WERI-Rb-1 (cell line): Measurements from ENCODE around the gene TCIRG1.
A peak's percentile ranks its signal among the peaks of the same experiment; 100 is the strongest.

ENCODE experiments used
- DNase-seq: peaks from one replicate; pipeline ENCODE4 v3.0.0-alpha.2; 2020
- H3K27ac ChIP-seq: fragments of 250-450 bp; sonication (Bioruptor Pico); 2 replicates; pipeline ENCODE4 v1.5.1; 2020; ENCODE audit warnings: mild to moderate bottlenecking, moderate library complexity
- H3K27me3 ChIP-seq: fragments of 250-450 bp; sonication (Bioruptor Pico); 2 replicates; pipeline ENCODE4 v1.5.1; 2021; ENCODE audit warnings: mild to moderate bottlenecking, low read depth, moderate library complexity; ENCODE audit not compliant: insufficient read depth, severe bottlenecking
- H3K36me3 ChIP-seq: fragments of 250-450 bp; sonication (Bioruptor Pico); 2 replicates; pipeline ENCODE4 v1.5.1; 2020; ENCODE audit warnings: mild to moderate bottlenecking, moderate library complexity
- H3K4me3 ChIP-seq: 2 replicates; pipeline ENCODE4 v1.5.1; 2011; ENCODE audit warnings: low read depth, mild to moderate bottlenecking, control low read depth, low read length
- H3K9me3 ChIP-seq: fragments of 250-450 bp; sonication (Bioruptor Pico); 2 replicates; pipeline ENCODE4 v1.5.1; 2021; ENCODE audit warnings: mild to moderate bottlenecking, moderate library complexity; ENCODE audit not compliant: severe bottlenecking
- TF ChIP-seq, protein P1 (sequence below): IDR thresholded peaks from 2 replicates; pipeline ENCODE4 v1.5.1; 2011; ENCODE audit warnings: low read depth, mild to moderate bottlenecking, control low read depth, inconsistent platforms, low read length

The TCIRG1 gene

DNA sequence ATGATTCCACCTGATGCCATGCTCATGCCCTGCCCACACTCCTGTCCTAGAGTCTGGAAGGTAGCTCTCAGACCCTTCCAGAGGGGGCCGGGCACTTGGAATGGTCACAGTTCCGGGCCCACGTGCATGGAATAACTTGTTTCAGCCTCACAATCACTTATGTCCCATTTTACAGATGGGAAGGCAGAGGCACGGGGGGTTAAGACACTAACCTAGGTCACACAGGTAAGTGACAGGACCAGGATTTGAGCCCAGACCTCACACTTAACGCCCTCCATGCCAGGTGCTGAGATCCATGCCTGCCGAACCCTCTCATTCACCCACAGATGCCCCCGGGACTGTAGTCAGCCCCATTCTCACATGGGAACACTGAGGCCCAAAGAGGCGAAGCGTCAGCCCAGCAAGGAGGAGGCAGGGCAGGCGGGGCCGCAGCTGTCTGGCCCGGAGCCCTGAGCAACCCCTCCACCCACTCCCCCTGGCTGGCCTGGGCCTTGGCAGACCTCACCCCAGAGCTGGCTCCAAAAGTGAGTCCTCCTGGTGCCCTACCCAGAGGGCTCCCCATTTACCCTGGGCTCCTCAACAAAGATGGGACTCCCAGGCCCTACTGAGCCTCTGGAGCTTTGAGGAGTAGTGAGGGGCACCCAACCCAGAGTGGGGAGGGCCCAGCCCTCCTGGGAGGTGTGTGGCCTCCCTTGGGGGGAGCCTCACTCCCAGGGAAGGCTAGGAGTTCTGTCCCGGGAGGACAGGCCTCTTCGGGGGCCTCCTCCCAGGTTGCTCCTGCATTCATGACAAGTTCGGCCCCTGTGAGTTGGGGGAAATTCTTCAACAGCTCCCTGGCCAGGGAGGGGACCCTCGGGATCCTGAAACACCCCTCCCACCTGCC, 31.1 kb upstream of the TCIRG1 start:
- Histone ChIP-seq H3K36me3 (no peaks in the 10 kb centered on the region), H3K27me3 (no peaks in the 10 kb centered on the region), H3K9me3 (no peaks in the 10 kb centered on the region), H3K27ac (no peak overlapping the region), H3K4me3 (no peak overlapping the region)
- DNase-seq: no peak
- TF ChIP-seq, protein P1, sequence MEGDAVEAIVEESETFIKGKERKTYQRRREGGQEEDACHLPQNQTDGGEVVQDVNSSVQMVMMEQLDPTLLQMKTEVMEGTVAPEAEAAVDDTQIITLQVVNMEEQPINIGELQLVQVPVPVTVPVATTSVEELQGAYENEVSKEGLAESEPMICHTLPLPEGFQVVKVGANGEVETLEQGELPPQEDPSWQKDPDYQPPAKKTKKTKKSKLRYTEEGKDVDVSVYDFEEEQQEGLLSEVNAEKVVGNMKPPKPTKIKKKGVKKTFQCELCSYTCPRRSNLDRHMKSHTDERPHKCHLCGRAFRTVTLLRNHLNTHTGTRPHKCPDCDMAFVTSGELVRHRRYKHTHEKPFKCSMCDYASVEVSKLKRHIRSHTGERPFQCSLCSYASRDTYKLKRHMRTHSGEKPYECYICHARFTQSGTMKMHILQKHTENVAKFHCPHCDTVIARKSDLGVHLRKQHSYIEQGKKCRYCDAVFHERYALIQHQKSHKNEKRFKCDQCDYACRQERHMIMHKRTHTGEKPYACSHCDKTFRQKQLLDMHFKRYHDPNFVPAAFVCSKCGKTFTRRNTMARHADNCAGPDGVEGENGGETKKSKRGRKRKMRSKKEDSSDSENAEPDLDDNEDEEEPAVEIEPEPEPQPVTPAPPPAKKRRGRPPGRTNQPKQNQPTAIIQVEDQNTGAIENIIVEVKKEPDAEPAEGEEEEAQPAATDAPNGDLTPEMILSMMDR: no peak

DNA sequence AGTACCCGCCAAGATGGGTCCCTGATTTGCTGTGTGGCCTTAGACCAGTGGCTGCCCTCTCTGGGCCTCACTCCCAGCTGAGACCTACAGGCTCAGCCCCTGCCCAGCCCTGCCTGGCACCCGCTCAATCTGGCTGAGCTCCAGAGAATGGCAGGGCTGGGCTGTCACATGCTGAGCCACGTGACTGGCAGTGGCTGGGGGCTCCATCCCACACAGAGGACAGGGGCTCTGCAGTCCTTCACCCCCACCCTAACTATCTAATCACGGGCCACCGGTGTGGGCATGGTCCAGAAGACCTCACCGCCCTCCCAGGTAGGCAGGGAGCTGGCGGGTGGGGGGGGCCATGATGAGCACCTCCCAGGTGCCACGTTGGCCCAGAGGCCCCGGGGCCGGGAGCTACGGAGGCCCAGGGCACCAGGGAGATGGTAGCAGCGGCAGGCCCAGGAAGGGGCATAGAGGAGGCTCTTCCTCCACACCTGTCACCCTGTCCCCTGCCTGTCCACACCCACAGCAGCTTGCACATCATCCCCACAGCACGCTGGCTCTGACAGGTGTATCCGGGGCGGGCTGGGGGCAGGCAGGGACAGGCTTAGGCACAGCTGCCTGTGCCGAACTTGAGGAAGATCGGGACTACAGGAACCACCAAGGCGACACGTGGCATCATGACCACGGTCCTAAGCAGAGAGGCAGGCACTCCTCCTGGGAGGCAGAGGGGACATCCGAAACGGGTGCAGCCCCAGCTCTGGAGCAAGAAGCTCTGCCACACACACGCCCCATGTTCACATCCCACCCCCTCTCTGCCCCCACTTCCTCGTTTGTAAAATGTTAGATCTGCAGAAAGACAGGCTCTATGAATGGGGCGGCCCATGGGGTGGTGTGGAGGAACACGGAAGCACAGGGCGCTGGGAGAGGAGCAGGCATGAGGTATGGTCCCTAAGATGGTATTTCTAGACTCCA, 30.2 kb upstream of the TCIRG1 start:
- Histone ChIP-seq H3K9me3 (no peaks in the 10 kb centered on the region), H3K36me3 (no peaks in the 10 kb centered on the region), H3K27ac (no peak overlapping the region), H3K4me3 (no peak overlapping the region), H3K27me3 (no peaks in the 10 kb centered on the region)
- DNase-seq: no peak
- TF ChIP-seq, protein P1: no peak

DNA sequence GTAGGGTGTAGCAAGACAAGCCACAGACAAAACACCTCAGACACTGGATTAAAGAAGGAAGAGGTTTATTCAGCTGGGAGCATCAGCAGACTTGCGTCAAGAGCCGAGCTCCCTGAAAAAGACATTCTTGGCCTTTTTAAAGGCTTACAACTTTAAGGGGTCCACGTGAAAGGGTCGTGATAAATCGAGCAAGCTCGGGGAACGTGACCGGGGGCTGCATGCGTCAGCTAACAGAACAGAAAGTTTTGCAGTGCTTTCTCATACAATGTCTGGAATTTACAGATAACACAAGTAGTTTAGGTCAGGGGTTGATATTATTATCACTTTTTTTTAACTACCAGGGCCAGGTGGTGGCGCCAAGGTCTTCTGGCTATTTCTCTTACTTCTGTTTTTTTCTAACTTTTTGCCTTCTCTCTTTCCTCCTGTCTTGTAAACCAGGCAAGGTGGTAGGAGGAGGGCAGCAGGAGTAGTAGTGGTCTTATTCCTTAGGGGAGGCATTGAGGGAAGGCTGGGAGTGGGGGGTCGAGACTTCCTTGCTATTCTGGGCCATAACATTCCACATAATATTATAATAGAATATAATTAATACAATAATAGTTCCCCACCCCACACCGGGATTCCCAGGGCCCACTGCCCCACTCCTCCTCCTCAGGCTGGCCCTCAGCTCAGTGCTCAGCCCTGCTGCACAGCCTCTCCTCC, 29.3 kb upstream of the TCIRG1 start:
- TF ChIP-seq, protein P1: peak; percentile 18; the same call in 1 of the 2 replicates
- no peak for DNase-seq
- Histone ChIP-seq H3K4me3 (no peak overlapping the region), H3K9me3 (no peaks in the 10 kb centered on the region), H3K36me3 (no peaks in the 10 kb centered on the region), H3K27me3 (no peaks in the 10 kb centered on the region), H3K27ac (no peak overlapping the region)

DNA sequence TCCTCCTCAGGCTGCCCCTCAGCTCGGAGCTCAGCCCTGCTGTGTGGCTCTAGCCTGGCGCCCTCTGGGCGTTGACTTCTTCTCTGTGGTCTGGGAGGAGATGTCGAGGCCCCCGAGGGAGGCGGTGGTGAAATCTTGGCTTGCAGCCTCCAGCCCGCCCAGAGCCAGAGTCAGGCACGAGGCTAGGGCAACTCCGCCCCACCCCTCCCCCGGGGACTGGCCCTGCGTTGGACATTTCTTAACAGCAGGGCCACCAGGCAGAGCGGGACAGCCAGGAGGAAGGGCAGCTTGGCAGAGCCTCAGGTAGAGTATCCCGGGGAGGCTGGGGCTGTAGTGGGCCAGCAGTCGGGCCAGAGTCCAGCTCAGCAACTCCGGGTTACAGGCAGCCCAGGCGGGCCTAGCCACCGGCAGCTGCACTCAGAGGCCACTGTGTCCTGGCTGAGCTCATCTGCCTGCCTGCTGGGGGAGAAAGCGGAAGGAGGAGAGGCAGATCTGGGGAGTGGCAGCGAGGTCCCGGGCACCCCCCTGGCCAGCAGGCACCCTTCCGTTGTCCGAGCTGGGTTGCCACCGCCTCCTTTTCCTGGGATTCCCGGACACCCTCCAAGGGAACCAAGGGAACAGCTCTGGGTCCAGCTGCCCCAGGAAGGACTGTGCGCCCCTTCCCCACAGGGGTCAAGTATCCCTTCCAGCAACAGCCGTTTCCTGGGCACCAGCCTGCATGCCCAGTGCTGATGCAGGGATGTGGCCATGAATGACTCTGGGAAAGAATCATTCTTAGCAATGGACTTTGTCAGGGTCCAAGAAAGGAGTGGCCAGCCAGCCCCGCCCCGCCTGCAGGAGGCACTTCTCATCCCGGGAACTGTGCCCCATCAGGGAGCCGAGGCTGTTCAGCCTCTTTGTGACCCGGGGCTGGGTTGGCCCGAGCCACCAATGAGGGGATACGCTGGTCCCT, 28.5 kb upstream of the TCIRG1 start, which contains the start of gene ALDH3B1:
ALDH3B1 (plus strand) TSS at position 238 of the 952 bp plus-strand sequence. CDS start 4,971 bp downstream, outside the sequence.
- TF ChIP-seq, protein P1: no peak
- Histone ChIP-seq H3K4me3 (no peak within 1 kb of the TSS), H3K27ac (no peak within 1 kb of the TSS), H3K36me3 (no peaks in the 10 kb centered on the region), H3K9me3 (no peaks in the 10 kb centered on the region), H3K27me3 (no peaks in the 10 kb centered on the region)
- peak; percentile 40 for DNase-seq
